Sciatic nerve (tissue), 2 donors: ENCODE data around the gene KCNK1. TPM values are rescaled to one million over a fixed set of nuclear protein-coding genes. Genes with fewer than 3 reads are reported as not detected.
"Not testable (repeated sequence)": the region's sequence is repeated elsewhere in the genome, so short reads cannot be mapped to it uniquely, and the experiment has no call there.

Experiments
- ATAC-seq: fragments of 200-7000 bp; cut with Tn5 transposase; one replicate; pipeline ENCODE4 v1.9.1; 2020; ENCODE audit warnings: mild to moderate bottlenecking, moderate library complexity
- DNase-seq: peaks from one replicate; pipeline ENCODE4 v3.0.0-alpha.2; 2020; ENCODE audit warnings: low spot score
- intact Hi-C: fragments of 100-400 bp; cut with DNase I; formaldehyde crosslinking; loops from one replicate; pipeline ENCODE4 v1.14.2; 2022
- total RNA-seq: library from RNA; stranded (reverse); fragmentation: NEBNext Ultra II Directional; extraction: Animal tissue kit (Norgen Biotek cat#: 25700); gene quantifications from one replicate; pipeline ENCODE4 v1.2.1, GENCODE V29; 2021
- donor health status: DM: no; HTN: no; CAD: no.
- donor health status: DM: no; HTN: no; CAD: no.

KCNK1 gene
- total RNA-seq, 1 donor from 2014 or later, result 4.3 TPM

- ATAC-seq, result no peak
- intact Hi-C loops, result no loop called here
- no peak for DNase-seq
These were observed 45.6 kb downstream of the KCNK1 start for GRCh38 chr1:233659495-233659894.

GRCh38 chr1:233661376-233662159 lies 47.7 kb downstream of the KCNK1 start:
- no peak for ATAC-seq
- intact Hi-C loops, result no loop called here
- no peak for DNase-seq

DNA sequence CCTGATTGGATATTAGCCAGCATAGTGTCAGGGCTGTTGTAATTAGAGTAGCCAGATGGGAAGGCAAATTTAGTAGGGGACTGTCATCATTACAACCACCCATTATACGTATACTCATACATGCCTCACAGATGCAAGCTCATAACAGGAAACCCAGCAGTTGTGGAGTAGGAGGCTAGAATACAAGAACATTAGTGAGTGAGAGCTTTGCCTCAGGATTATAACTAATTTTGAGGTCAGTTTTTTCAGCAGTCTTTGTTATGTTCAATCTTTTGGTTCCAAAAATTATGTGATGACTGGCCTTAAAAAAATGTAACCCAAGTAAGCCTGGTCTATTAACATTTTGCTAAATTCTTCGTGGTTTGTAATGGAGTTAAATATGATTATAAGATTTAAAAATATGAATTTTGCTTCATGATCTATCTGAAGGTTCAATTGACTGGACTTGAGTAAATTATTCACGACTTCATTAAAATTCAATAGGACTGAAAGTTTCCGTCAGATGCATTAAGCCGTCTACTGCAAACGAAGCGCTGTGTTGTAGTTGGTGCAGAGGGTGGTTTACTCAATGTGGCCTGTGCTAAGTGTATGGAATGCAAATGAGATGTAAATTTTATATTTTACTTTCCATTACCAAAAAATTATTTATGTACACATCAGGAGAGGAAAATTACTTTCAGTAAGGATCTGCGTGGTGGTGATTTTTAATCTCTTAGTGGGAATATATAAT lies 48.8 kb downstream of the KCNK1 start:
- intact Hi-C loops, result no loop called here
- ATAC-seq, result no peak
- DNase-seq, result no peak

GRCh38 chr1:233664253-233664652 lies 50.3 kb downstream of the KCNK1 start:
- intact Hi-C loops, result no loop called here
- ATAC-seq (no peak), DNase-seq (no peak)

DNA sequence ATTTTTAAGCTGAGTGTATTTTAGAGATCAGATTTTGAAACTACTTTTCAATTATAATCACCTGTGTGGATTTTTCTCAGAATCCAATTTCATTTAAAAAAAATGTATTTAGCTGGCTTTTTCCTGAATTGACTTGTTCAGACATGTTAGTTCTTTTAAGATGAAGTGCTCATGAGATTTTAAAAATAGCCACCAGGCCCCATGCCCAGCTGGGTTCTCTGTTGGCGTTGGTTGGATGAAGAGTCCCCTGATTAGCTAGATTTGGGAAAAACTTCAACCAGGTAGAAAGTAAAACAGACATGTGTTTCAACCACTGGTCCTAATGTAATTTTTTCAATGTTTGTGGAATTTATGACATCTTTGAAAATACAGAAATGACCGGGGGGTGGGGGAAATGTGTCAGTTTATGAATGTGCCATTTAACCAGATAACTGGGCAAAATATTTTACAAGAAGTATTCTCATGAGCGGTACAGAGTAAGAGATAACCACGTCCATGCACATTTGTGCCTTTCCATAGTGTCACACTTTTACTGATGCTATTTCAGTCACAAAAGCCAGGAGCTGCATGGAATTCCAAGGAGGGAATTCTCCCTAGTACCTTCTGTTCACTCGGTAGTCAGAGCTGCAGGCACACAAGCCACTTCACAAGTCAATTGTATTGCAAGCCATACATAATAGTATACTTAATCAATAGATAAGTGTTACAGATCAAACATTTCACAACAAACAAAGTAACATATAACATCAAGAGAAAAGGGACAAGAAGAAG lies 51.1 kb downstream of the KCNK1 start:
- intact Hi-C loops, result no loop called here
- ATAC-seq (no peak), DNase-seq (no peak)

GRCh38 chr1:233665575-233666270 lies 51.8 kb downstream of the KCNK1 start:
- intact Hi-C loops, result no loop called here
- DNase-seq (no peak), ATAC-seq (no peak)

DNA sequence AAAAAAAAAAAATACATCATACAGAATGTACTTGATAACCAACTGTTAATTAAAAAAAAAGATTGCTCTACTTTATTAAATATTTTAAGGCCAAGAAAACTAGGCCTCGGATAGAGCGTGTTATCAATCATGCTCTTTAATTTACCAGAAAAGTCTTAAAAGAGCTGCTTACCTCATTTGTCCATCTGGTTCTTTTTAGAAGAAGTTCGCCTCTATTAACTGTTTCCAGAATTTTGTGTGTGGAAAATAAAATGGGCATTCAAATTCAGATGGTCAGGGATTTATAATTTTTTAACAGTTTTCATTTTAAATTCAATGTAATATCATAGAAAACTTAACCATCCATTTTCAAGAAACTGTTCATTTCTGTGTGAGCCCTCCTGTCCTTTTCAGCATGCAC lies 53.8 kb downstream of the KCNK1 start:
- DNase-seq (no peak), ATAC-seq (no peak)
- intact Hi-C loops, result no loop called here

DNA sequence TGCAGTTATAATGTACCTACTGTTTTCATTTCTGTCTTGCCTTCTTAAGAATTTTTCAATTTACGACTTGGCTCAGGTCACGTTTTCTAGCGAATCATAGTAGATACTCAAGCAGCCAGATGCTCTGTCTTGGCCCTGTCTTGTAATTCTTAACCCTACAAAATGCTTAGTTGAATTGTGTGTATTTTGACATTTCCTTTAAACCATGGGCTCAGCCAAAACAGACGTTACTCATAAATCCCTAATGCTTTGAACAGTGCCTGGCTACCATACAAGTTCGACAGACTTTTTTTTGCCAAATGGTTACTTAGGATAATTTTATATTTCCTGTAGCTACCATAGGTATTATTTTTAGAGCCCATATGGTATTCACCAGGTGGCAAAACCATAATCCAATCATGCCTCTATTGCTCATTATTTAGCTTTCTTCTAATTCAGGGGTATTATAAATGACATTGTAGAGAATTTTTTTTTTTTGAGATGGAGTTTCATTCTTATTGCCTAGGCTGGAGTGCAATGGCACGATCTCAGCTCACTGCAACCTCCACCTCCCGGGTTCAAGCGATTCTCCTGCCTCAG lies 54.3 kb downstream of the KCNK1 start:
- ATAC-seq, result no peak

DNA sequence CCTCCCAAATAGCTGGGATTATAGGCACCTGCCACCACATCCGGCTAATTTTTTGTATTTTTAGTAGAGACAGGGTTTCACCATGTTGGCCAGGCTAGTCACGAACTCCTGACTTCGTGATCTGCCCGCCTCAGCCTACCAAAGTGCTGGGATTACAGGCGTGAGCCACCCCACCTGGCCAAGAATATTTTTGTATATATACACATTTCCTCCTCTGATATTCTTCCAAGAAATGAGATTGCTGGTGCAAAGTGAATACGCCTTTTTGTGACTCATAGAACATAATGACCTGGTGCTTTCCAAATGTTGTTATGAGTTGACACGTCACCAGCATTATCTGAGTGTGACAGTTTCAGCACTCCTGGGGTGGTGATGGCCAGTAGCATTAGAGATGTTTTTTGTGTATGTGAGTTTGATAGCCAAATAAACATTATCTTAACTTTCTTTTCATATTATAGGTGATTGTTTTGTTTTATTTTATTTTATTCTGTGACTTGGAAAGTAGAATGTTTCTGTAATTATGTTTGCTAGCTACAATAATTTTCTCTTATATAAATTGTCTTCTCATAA lies 54.9 kb downstream of the KCNK1 start:
- no peak for DNase-seq
- ATAC-seq, result no peak
- intact Hi-C loops, result no loop called here

More for the DNA sequence above, 54.3 kb downstream of the KCNK1 start:
- DNase-seq, result no peak
- intact Hi-C loops, result no loop called here

DNA sequence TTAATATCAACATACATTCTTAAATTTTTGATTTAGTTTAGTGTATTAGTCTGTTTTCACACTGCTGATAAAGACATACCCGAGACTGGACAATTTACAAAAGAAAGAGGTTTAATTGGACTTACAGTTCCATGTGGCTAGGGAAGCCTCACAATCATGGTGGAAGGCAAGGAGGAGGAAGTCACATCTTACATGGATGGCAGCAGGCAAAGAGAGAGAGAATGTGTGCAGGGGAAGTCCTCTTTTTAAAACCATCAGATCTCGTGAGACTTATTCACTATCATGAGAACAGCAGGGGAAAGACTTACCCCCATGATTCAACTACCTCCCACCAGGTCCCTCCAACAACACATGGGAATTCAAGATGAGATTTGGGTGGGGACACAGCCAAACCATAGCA lies 56.5 kb downstream of the KCNK1 start:
- DNase-seq, ATAC-seq: not testable (repeated sequence)

DNA sequence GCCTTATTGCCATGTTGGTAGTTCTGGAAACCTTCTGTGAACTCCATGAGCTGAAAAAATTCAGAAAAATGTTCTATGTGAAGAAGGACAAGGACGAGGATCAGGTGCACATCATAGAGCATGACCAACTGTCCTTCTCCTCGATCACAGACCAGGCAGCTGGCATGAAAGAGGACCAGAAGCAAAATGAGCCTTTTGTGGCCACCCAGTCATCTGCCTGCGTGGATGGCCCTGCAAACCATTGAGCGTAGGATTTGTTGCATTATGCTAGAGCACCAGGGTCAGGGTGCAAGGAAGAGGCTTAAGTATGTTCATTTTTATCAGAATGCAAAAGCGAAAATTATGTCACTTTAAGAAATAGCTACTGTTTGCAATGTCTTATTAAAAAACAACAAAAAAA lies 57.4 kb downstream of the KCNK1 start:
- intact Hi-C loops, result no loop called here
- ATAC-seq, result no peak
- DNase-seq, result no peak

More for the DNA sequence above, 56.5 kb downstream of the KCNK1 start:
- intact Hi-C loops, result not testable (repeated sequence)

DNA sequence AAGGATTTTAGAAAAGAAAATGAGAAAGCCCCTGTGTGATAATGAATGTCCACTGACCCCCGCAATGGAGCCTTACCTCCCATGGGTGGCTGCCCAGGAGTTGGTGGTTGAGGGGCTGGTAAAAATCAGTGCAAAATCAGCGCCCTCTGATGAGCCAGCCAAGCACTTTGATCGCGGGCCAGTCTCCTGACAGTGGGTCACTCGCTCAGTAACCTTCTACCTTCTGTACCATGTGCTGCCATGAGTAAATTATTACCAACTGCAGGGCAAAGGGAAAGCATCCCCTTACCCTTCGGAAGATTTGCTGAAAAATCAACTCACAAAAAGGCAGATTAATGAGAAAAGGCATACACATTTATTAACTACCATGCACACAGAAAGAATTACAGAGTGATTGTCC lies 58.8 kb downstream of the KCNK1 start:
- no peak for DNase-seq

GRCh38 chr1:233673261-233673946 lies 59.5 kb downstream of the KCNK1 start:
- intact Hi-C loops, result no loop called here
- no peak for ATAC-seq
- no peak for DNase-seq

More for the DNA sequence above, 58.8 kb downstream of the KCNK1 start:
- ATAC-seq, result no peak
- intact Hi-C loops, result no loop called here

DNA sequence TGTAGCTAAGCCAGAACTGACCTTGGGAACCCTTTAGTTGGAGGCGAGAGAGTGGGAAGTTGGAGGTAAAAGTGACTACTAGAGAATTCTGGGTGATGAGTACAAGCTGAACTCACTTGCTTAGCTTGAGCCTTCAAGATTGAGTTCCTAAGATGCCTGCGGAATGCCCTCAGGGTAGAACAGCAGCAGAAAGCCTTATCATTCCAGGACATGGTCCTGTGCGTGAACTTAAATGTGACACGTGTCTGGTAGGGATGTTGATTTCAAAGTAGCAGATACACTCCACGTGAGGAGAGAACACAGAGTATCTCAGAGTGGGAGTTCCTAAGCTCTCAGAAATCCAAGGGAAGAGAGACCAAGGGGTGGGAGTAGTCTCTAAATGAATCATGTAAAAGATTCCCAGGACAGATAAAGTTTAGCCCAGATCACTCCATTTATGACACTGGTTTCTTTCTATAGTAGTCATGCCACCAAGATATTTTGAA lies 60.1 kb downstream of the KCNK1 start:
- no peak for ATAC-seq
- intact Hi-C loops, result no loop called here

DNA sequence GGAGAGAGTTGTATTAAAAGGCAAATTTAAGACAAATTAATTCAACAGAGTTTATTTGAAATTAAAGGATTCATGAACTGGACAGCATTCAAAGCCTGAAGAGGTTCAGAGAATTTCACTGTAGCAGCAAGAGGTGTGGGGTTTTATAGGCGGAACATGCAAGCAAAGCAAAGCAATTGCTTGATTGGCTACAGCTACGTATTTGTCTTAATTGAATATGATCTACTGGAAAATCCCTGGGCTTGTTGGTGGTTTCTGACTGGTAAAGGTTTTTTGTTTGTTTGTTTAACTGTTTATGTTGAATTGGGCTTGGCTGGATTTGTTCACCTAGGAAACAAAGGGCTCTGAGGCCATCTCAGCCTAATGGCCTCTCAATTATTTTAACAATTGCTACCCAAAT lies 61.5 kb downstream of the KCNK1 start:
- ATAC-seq (no peak), DNase-seq (no peak)
- intact Hi-C loops, result no loop called here

More for the DNA sequence above, 60.1 kb downstream of the KCNK1 start:
- DNase-seq, result no peak

- intact Hi-C loops, result no loop called here
- DNase-seq, result no peak
- ATAC-seq, result no peak
These were observed 62.0 kb downstream of the KCNK1 start for GRCh38 chr1:233675893-233676292.

GRCh38 chr1:233677690-233678354 lies 63.9 kb downstream of the KCNK1 start:
- intact Hi-C loops, result no loop called here
- no peak for DNase-seq
- ATAC-seq, result no peak
